ENCODE measurements around the gene ZFP2. TPM values are rescaled to one million over a fixed set of nuclear protein-coding genes. Genes with fewer than 3 reads are reported as not detected.

ZFP2 gene
- total RNA-seq, 1 donor from 2014 or later = 2.1 TPM

DNA sequence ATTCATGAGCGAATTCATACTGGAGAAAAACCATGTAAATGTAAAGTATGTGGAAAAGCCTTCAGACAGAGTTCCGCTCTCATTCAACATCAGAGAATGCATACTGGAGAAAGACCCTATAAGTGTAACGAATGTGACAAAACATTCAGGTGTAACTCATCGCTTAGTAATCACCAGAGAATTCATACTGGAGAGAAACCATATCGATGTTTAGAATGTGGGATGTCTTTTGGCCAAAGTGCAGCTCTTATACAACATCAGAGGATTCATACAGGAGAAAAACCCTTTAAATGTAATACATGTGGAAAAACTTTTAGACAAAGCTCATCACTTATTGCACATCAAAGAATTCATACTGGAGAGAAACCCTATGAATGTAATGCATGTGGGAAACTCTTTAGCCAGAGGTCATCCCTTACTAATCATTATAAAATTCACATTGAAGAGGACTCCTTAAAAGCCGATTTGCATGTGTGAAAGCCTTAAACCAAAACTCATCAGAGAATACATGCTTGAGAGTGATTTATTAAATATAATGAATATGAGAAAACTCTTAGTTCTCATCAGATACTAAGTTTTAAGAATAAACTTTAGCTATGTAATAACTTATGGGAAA lies 11.8 kb upstream of the ZFP2 start:
- intact Hi-C loops (cut with DNase I) = no loop called here
- Histone ChIP-seq H3K4me3 (no peak overlapping the region), H3K9me3 (peaks cover 74% of the 10 kb centered on the region), H3K27ac (no peak overlapping the region), H3K4me1 (no peaks in the 10 kb centered on the region), H3K27me3 (no peaks in the 10 kb centered on the region), H3K36me3 (peaks cover 36% of the 10 kb centered on the region)
- DNase-seq (no peak), ATAC-seq (no peak)
- TF ChIP-seq CTCF (IDR thresholded peaks at IDR 0.05) = no peak

DNA sequence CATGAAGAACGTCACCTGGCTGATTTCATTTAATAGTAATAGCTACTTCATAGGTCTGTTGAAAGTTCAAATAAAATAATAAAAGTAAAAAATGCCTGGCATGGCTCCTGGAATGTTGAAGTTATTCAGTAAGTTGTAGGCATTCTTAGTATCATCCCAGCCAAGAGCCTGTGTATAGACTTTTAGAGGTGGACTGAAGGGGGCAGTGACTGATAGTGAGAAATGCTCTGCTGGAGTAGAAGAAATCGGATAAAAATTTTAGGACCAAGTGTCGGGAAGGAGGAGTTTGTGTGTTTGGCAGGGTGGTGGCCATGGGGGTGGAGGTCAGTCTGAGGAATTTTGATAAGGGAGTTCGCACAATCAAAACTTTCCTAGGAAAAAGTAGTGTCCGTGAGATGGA lies 3.6 kb downstream of the ZFP2 start:
- ATAC-seq = no peak
- Histone ChIP-seq H3K4me1 (no peaks in the 10 kb centered on the region), H3K27me3 (no peaks in the 10 kb centered on the region), H3K4me3 (no peak overlapping the region), H3K27ac (no peak overlapping the region), H3K9me3 (peaks cover 17% of the 10 kb centered on the region), H3K36me3 (no peaks in the 10 kb centered on the region)
- no peak for TF ChIP-seq CTCF (IDR thresholded peaks at IDR 0.05)
- intact Hi-C loops (cut with DNase I) = no loop called here
- no peak for DNase-seq

DNA sequence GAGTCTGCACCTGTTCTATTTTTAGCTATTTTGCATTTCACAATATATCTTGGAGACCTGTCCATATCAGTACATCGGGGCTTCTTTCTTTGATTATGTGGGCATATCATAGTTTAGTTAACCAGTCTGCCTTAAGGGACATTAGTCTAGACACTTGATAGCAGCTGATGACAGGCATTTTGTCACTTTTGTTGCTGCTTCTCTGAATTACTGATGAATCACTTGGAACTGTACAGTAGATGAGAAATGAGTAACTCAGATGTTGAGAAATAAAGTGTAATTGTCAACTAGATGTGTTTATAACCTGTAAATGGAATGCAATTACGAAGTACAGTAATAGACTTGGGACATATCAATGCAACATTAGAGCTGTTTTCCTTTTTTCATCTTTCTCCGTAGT lies 7.1 kb downstream of the ZFP2 start:
- no peak for ATAC-seq

GRCh38 chr5:178931846-178932760 lies 36.4 kb downstream of the ZFP2 start:
- ATAC-seq (no peak), DNase-seq (no peak)
- Histone ChIP-seq H3K27me3 (no peaks in the 10 kb centered on the region), H3K27ac (no peak overlapping the region), H3K9me3 (peaks cover 91% of the 10 kb centered on the region), H3K4me1 (no peaks in the 10 kb centered on the region), H3K36me3 (no peaks in the 10 kb centered on the region), H3K4me3 (no peak overlapping the region)
- TF ChIP-seq CTCF (IDR thresholded peaks at IDR 0.05) = no peak
- intact Hi-C loops (cut with DNase I) = no loop called here

More for the DNA sequence above, 7.1 kb downstream of the ZFP2 start:
- Histone ChIP-seq H3K27ac (no peak overlapping the region), H3K9me3 (peaks cover 24% of the 10 kb centered on the region), H3K36me3 (no peaks in the 10 kb centered on the region), H3K4me3 (no peak overlapping the region), H3K4me1 (no peaks in the 10 kb centered on the region), H3K27me3 (no peaks in the 10 kb centered on the region)
- TF ChIP-seq CTCF (IDR thresholded peaks at IDR 0.05) = no peak
- intact Hi-C loops (cut with DNase I) = no loop called here
- DNase-seq = no peak

DNA sequence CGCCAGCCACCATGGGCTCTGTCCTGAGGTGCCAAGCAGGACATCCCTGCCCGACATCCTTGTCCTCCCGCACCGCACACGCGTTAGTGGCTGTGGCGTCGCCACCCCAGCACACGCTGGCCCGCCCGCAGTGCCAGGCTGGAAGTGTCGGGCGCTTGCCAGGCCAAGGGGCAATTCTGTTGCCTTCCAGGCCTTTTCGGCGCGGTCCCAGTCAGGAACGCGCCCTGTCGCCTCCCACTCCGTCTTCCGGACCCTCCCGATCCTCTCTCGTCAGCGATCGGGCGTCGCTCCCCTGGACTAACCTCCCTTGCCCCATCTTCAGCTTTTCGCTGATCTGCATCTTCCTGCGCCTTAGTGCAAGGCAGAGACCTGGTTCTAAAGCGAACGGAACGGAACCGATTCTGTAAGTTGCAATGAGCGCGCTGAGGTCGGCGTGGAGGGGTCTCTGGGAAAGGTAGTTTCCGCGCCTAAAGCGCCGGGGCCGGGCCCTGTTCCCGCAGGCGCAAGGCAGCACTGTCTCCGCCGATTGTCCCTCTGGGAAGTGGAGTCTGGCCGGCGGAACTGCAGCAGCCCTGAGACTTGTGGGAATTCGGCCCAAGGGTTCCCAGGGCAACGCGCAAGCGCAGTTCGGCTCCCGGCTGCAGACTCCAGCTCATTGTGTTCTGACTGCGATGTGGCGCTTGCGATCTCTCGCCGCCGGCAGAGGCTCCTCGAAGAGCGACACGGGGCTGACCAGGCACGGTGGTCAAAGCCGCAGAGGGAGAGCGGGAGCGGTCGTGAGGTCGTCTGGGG lies 45.1 kb downstream of the ZFP2 start, which contains the start of gene ZNF454:
TSS of gene ZNF454 (plus strand) at position 630 of the 792 bp plus-strand sequence. CDS start 1,594 bp downstream, outside the sequence.
- H3K4me1 ChIP-seq = no peaks in the 10 kb centered on the region
- H3K9me3 ChIP-seq = peaks cover 28% of the 10 kb centered on the region
- ATAC-seq (peak; percentile 97), DNase-seq (peak; percentile 94)
- peak within 1 kb of the TSS; percentile 82 for H3K27ac ChIP-seq
- H3K27me3 ChIP-seq = no peaks in the 10 kb centered on the region
- H3K4me3 ChIP-seq = peak within 1 kb of the TSS; percentile 67
- intact Hi-C loops (cut with DNase I) = no loop called here
- H3K36me3 ChIP-seq = no peaks in the 10 kb centered on the region
- no peak for TF ChIP-seq CTCF (IDR thresholded peaks at IDR 0.05)

Data from upper lobe of right lung (tissue), 1 donor.